Activated T-helper 2 cell treated with anti-CD3 and anti-CD28 coated beads, Interferon-gamma antibody, Interleukin-2, Interleukin-4, amounts not matched to agents 10 μg/mL and 5 μg/mL and 100 μg/mL, durations not matched to agents 14 hours and 24 hours and 36 hours (primary cell): ENCODE data around the gene CEACAM3. TPM values are rescaled to one million over a fixed set of nuclear protein-coding genes. Genes with fewer than 3 reads are reported as not detected.
A peak's percentile ranks its signal among the peaks of the same experiment; 100 is the strongest.
"Not testable (repeated sequence)": the region's sequence is repeated elsewhere in the genome, so short reads cannot be mapped to it uniquely, and the experiment has no call there.

ENCODE experiments used
- DNase-seq: peaks from one replicate; pipeline ENCODE4 v3.0.0; 2021; ENCODE audit warnings: low spot score
- H3K27ac Mint-ChIP-seq: one replicate; pipeline ENCODE4 v1.8.0; 2021; ENCODE audit warnings: mixed read lengths
- H3K27me3 Mint-ChIP-seq: one replicate; pipeline ENCODE4 v1.8.0; 2021; ENCODE audit warnings: low read depth, mixed read lengths
- H3K36me3 Mint-ChIP-seq: one replicate; pipeline ENCODE4 v1.8.0; 2021; ENCODE audit warnings: low read depth, mixed read lengths
- H3K4me1 Mint-ChIP-seq: one replicate; pipeline ENCODE4 v1.8.0; 2021; ENCODE audit warnings: low read depth, mixed read lengths
- H3K4me3 Mint-ChIP-seq: one replicate; pipeline ENCODE4 v1.8.0; 2021; ENCODE audit warnings: low read depth, mild to moderate bottlenecking, moderate library complexity, mixed read lengths
- H3K9me3 Mint-ChIP-seq: one replicate; pipeline ENCODE4 v1.8.0; 2021; ENCODE audit warnings: mixed read lengths
- intact Hi-C: fragments of 100-400 bp; cut with micrococcal nuclease; formaldehyde crosslinking; loops from one replicate; pipeline ENCODE4 v1.15.1; 2023
- total RNA-seq: library from RNA; stranded (reverse); gene quantifications from 2 replicates; pipeline ENCODE4 v1.2.3, GENCODE V29; 2022

The CEACAM3 gene
- total RNA-seq, 1 donor from 2014 or later = not detected

DNA sequence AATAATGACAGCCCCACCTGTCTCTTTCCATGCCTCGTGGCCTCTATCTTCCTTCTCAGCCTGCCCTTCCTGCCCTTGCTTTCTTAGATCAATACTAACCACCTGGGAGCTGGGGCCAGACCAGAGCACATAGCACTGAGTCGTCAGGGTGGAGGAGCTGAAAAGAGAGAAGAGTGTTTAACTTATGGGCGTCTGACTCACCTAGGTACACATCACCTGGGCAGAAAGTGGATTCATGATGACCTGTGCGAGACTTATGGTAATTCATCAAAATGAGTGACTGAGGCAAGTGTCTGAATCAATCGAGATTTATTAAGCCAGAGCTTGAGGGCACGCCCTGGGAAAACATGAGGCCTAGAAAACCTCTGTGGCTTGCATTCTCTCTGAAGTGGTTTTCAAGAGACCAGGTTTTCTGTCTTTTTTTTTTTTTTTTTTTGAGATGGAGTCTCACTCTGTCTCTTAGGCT lies 21.8 kb upstream of the CEACAM3 start:
- no peak overlapping the region for H3K4me3 Mint-ChIP-seq
- peaks cover 20% of the 10 kb centered on the region for H3K4me1 Mint-ChIP-seq
- no peaks in the 10 kb centered on the region for H3K36me3 Mint-ChIP-seq
- H3K9me3 Mint-ChIP-seq = no peaks in the 10 kb centered on the region
- peaks cover 56% of the 10 kb centered on the region for H3K27me3 Mint-ChIP-seq
- intact Hi-C loops = no loop called here
- no peak overlapping the region for H3K27ac Mint-ChIP-seq
- DNase-seq = peak; percentile 24

- peaks cover 56% of the 10 kb centered on the region for H3K27me3 Mint-ChIP-seq
- no peaks in the 10 kb centered on the region for H3K36me3 Mint-ChIP-seq
- H3K4me1 Mint-ChIP-seq = peaks cover 20% of the 10 kb centered on the region
- no peaks in the 10 kb centered on the region for H3K9me3 Mint-ChIP-seq
- H3K4me3 Mint-ChIP-seq = no peak overlapping the region
- no peak for DNase-seq
- H3K27ac Mint-ChIP-seq = no peak overlapping the region
- intact Hi-C loops = no loop called here
These were observed 19.7 kb upstream of the CEACAM3 start for GRCh38 chr19:41776700-41777099.

DNA sequence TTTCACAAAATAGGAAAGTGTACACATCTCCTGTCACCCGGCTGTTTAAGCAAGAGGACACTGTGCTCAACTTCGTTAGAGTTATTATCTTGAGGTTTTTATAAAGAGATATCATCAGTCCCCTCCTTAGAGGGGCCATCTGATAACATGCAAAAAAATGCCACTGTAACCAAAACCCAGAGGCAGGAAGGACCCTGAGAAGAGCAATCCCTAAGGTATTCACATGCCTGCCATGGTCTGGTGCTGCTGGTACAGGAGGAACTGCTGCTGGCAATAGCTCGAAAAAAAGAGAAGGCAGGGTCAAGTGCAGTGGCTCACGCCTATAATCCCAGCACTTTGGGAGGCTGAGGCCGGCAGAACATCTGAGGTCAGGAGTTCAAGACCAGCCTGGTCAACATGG lies 12.8 kb upstream of the CEACAM3 start:
- no peak for DNase-seq
- no peaks in the 10 kb centered on the region for H3K9me3 Mint-ChIP-seq
- no peak overlapping the region for H3K27ac Mint-ChIP-seq
- H3K4me1 Mint-ChIP-seq = peaks cover 15% of the 10 kb centered on the region
- peaks cover 39% of the 10 kb centered on the region for H3K27me3 Mint-ChIP-seq
- no peaks in the 10 kb centered on the region for H3K36me3 Mint-ChIP-seq
- H3K4me3 Mint-ChIP-seq = no peak overlapping the region
- intact Hi-C loops = no loop called here

DNA sequence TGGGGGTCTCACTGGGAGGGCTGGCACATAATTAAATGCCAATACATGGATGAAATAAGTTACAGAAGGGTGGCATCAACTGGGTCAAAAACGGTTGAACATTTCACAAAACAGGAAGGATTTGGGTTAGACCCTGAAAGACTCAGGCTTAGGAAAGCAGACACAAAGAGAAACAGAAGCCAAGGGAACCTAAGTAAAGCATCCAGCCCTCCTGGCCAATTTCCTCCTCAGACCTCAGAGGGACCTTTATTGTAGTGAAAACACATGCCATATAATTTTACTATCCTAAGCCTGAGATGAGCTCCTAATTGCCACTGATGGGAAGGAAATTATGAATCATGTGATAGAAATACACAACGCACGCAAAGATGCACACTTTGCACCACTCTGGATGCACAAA lies 12.1 kb upstream of the CEACAM3 start:
- intact Hi-C loops = no loop called here
- no peak overlapping the region for H3K4me3 Mint-ChIP-seq
- H3K4me1 Mint-ChIP-seq = peaks cover 15% of the 10 kb centered on the region
- H3K36me3 Mint-ChIP-seq = no peaks in the 10 kb centered on the region
- H3K27me3 Mint-ChIP-seq = peaks cover 39% of the 10 kb centered on the region
- H3K9me3 Mint-ChIP-seq = no peaks in the 10 kb centered on the region
- no peak overlapping the region for H3K27ac Mint-ChIP-seq
- DNase-seq = no peak

DNA sequence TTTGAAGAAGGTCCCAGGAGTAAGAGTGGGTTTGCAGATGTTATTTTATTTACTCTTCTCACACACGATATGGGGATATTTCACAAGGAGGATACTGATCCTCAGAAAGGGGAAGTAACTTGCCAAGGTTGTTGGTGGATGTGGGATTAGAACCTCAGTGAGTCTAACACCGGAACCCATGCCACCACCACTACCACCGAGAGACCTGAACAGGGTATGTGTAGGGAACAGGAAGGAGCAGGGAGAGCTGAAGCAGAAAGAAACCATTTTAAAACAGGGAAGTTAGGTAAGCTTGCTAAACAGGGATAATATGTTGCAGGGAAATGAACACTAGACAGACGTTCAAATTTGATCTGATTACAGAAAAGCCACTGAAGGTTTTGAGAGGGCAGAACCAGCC lies 11.6 kb upstream of the CEACAM3 start:
- no peak overlapping the region for H3K4me3 Mint-ChIP-seq
- intact Hi-C loops = loop anchor here (1.0 kb wide), 1 partner anchor 31 kb away; no protein-coding TSS in a partner anchor
- DNase-seq = no peak
- no peaks in the 10 kb centered on the region for H3K9me3 Mint-ChIP-seq
- H3K36me3 Mint-ChIP-seq = no peaks in the 10 kb centered on the region
- no peak overlapping the region for H3K27ac Mint-ChIP-seq
- H3K4me1 Mint-ChIP-seq = peaks cover 15% of the 10 kb centered on the region
- H3K27me3 Mint-ChIP-seq = peaks cover 39% of the 10 kb centered on the region

DNA sequence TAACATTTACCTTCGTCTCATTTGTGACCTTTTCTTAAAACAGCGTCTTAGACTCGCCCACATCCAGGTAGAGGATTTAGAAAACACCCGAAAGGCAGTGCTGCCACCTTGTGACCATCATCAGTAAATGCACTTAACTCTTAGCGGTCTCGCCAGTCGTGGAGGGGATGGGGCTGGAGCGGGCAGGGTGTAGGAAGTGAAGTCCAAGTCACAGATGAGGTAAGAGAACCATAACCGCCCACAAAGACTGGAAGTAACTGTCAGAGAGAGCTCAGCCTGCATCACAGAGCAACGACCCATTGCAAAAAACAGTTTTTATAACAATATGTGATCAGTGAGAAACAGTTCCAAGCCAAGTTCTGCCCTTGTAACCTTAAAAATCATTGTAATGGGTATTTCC lies 10.7 kb upstream of the CEACAM3 start:
- Mint-ChIP-seq H3K4me3 (no peak overlapping the region), H3K4me1 (peaks cover 15% of the 10 kb centered on the region), H3K27ac (no peak overlapping the region), H3K36me3 (no peaks in the 10 kb centered on the region), H3K9me3 (no peaks in the 10 kb centered on the region), H3K27me3 (peaks cover 34% of the 10 kb centered on the region)
- DNase-seq = peak; percentile 67
- intact Hi-C loops = loop anchor here (1.0 kb wide), 1 partner anchor 32 kb away; no protein-coding TSS in a partner anchor

- peaks cover 15% of the 10 kb centered on the region for H3K4me1 Mint-ChIP-seq
- no peak for DNase-seq
- H3K27me3 Mint-ChIP-seq = peaks cover 35% of the 10 kb centered on the region
- intact Hi-C loops = no loop called here
- H3K36me3 Mint-ChIP-seq = no peaks in the 10 kb centered on the region
- no peak overlapping the region for H3K27ac Mint-ChIP-seq
- H3K9me3 Mint-ChIP-seq = no peaks in the 10 kb centered on the region
- no peak overlapping the region for H3K4me3 Mint-ChIP-seq
These were observed 9.3 kb upstream of the CEACAM3 start for GRCh38 chr19:41787055-41787454.

DNA sequence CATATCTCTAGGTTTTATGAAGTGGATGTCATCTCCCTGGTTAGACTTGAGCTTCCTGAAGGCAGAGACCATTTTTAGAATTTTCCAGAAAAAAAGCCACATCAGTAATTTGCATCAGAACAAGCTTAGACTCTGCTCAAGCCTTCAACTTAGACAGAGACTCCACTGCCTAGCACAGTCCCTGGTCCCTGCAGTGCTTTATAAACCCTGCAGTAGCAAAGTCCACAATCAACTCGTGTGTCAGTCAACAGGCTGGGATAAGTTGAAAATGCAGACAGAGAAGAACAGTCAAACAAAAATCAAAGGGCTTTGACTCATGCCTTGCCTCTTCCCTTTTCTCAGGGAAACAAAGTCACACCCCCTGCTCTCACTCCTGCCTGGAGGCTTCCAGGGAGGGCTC lies 7.9 kb upstream of the CEACAM3 start:
- intact Hi-C loops, H3K4me3 Mint-ChIP-seq, DNase-seq, H3K27ac Mint-ChIP-seq, H3K36me3 Mint-ChIP-seq, H3K9me3 Mint-ChIP-seq: not testable (repeated sequence)
- Mint-ChIP-seq H3K4me1 (peaks cover 17% of the 10 kb centered on the region), H3K27me3 (peaks cover 42% of the 10 kb centered on the region)

DNA sequence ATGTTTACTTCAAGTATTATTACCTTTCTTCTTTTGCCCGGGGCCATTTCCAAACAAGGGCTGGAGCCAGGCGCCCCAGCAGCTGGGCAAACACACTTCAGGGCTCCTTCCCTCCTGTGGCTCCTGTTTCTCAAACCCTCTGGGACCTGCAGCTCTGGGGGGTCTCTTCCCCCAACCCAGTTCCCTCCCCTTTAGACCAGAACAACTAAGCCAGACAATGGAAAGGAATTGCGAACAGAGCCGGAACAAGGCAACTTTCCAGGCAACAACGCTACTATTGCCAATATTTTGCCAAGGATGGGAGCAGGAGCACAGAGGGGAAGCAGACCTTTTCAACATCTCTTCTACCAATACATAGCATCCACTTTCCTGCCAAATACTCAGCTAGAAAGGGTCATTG lies 7.3 kb upstream of the CEACAM3 start:
- intact Hi-C loops, H3K9me3 Mint-ChIP-seq, H3K27ac Mint-ChIP-seq, DNase-seq, H3K4me3 Mint-ChIP-seq, H3K36me3 Mint-ChIP-seq: not testable (repeated sequence)
- Mint-ChIP-seq H3K27me3 (peaks cover 42% of the 10 kb centered on the region), H3K4me1 (peaks cover 17% of the 10 kb centered on the region)

- H3K4me1 Mint-ChIP-seq = peaks cover 2% of the 10 kb centered on the region
- intact Hi-C loops = loop anchor here (1.0 to 5.0 kb wide), 2 partner anchors 29 to 160 kb away; no protein-coding TSS in a partner anchor
- H3K27ac Mint-ChIP-seq = no peak overlapping the region
- peak; percentile 38 for DNase-seq
- no peaks in the 10 kb centered on the region for H3K36me3 Mint-ChIP-seq
- H3K4me3 Mint-ChIP-seq = no peak overlapping the region
- H3K27me3 Mint-ChIP-seq = peaks cover 36% of the 10 kb centered on the region
- H3K9me3 Mint-ChIP-seq = no peaks in the 10 kb centered on the region
These were observed 3.6 kb upstream of the CEACAM3 start for GRCh38 chr19:41792513-41793413.

- peaks cover 36% of the 10 kb centered on the region for H3K27me3 Mint-ChIP-seq
- no peak for DNase-seq
- no peak overlapping the region for H3K4me3 Mint-ChIP-seq
- H3K9me3 Mint-ChIP-seq = no peaks in the 10 kb centered on the region
- H3K4me1 Mint-ChIP-seq = peaks cover 2% of the 10 kb centered on the region
- no peak overlapping the region for H3K27ac Mint-ChIP-seq
- intact Hi-C loops = loop anchor here (1.0 to 5.0 kb wide), 2 partner anchors 28 to 159 kb away; no protein-coding TSS in a partner anchor
- no peaks in the 10 kb centered on the region for H3K36me3 Mint-ChIP-seq
These were observed 3.0 kb upstream of the CEACAM3 start for GRCh38 chr19:41793414-41793727.

GRCh38 chr19:41795031-41795461 lies 1.3 kb upstream of the CEACAM3 start:
- Mint-ChIP-seq H3K36me3 (no peaks in the 10 kb centered on the region), H3K27ac (no peak overlapping the region), H3K4me1 (peaks cover 2% of the 10 kb centered on the region), H3K4me3 (no peak overlapping the region), H3K27me3 (peaks cover 36% of the 10 kb centered on the region), H3K9me3 (no peaks in the 10 kb centered on the region)
- peak; percentile 34 for DNase-seq
- intact Hi-C loops = no loop called here

GRCh38 chr19:41796901-41797300 lies 514 bp downstream of the CEACAM3 start:
- Mint-ChIP-seq H3K9me3 (no peaks in the 10 kb centered on the region), H3K4me1 (peaks cover 2% of the 10 kb centered on the region), H3K27me3 (peaks cover 30% of the 10 kb centered on the region), H3K27ac (no peak overlapping the region), H3K4me3 (no peak overlapping the region), H3K36me3 (no peaks in the 10 kb centered on the region)
- no peak for DNase-seq
- intact Hi-C loops = no loop called here
